ENCODE measurements around the gene TPM3. TPM values are rescaled to one million over a fixed set of nuclear protein-coding genes. Genes with fewer than 3 reads are reported as not detected.

The TPM3 gene
- total and polyA plus RNA-seq, 2 experiments from 2014 or later = 120 to 139 TPM

DNA sequence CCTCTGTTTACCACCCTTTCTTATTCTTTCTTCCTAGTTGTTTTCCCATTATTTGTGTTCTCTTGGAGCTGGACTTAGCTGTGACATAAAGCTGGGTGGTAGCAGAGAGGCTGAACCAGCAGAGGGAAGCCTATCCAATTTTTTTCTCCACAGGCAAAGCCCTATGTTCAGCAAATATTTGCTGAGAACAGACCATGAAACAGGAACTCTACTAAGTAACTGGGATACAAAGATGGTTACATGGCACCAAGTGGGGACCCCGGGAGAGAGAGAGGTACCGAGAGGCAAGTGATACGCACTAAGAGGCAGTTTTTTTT is 7.6 kb upstream of the TPM3 start:
- no peak overlapping the region for H3K4me3 ChIP-seq
- no peaks in the 10 kb centered on the region for H3K9me3 ChIP-seq (ENCODE audit: low read depth)
- DNase-seq (ENCODE audit: low read depth in 1 of 2, low spot score in 1 of 2) = no peak
- TF ChIP-seq, protein P1, sequence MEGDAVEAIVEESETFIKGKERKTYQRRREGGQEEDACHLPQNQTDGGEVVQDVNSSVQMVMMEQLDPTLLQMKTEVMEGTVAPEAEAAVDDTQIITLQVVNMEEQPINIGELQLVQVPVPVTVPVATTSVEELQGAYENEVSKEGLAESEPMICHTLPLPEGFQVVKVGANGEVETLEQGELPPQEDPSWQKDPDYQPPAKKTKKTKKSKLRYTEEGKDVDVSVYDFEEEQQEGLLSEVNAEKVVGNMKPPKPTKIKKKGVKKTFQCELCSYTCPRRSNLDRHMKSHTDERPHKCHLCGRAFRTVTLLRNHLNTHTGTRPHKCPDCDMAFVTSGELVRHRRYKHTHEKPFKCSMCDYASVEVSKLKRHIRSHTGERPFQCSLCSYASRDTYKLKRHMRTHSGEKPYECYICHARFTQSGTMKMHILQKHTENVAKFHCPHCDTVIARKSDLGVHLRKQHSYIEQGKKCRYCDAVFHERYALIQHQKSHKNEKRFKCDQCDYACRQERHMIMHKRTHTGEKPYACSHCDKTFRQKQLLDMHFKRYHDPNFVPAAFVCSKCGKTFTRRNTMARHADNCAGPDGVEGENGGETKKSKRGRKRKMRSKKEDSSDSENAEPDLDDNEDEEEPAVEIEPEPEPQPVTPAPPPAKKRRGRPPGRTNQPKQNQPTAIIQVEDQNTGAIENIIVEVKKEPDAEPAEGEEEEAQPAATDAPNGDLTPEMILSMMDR (IDR thresholded peaks at IDR 0.05; ENCODE audit: low read depth, low read length) = no peak
- peaks cover 3% of the 10 kb centered on the region for H3K4me1 ChIP-seq (ENCODE audit: low read depth)
- no peaks in the 10 kb centered on the region for H3K27me3 ChIP-seq
- H3K27ac ChIP-seq = no peak overlapping the region
- H3K36me3 ChIP-seq = no peaks in the 10 kb centered on the region

DNA sequence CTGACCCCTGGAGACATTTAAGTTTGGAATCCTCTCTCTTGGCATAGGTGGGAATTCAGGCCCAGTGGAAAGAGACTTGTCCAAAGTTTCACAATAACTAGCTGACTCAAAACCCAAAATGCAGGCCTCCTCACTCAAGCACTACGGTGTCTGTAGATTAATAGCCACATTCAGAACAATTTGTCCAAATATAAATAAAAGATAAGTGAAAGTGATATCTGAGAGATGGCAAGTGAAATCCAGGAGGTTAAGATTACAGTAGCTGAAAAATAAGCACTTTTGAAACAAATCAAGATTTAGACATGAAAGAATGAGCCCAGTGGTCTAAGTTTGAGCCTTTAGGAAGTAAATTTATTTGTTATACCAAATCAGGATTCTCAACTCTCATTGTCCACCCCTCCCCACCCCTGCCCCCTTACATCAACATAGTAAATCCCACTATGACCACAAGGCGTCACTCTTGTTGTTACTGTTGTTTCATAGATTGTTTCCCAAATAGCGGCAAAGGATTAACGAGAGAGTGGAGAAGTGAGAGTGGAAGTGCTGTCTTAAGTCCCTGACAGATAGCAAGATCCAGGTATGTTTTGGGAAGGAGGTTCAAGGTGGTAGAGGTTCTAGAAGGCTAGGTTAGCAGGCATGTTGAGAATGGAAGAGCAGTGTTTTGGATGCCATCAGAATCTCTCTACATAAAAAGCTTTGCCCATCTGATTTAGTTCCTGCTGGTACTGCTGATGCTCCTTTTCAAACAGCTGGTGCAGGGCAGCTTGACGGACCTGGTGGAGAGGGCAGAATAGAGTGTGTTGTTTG is 7.1 kb upstream of the TPM3 start:
- Histone ChIP-seq H3K27me3 (no peaks in the 10 kb centered on the region), H3K9me3 (ENCODE audit: low read depth) (no peaks in the 10 kb centered on the region), H3K4me1 (ENCODE audit: low read depth) (peaks cover 3% of the 10 kb centered on the region), H3K4me3 (no peak overlapping the region), H3K27ac (no peak overlapping the region), H3K36me3 (no peaks in the 10 kb centered on the region)
- TF ChIP-seq, protein P1 (IDR thresholded peaks at IDR 0.05; ENCODE audit: low read depth, low read length) = peak; percentile 56
- peak; percentile 70 to 75 for DNase-seq (ENCODE audit: low read depth in 1 of 2, low spot score in 1 of 2)

DNA sequence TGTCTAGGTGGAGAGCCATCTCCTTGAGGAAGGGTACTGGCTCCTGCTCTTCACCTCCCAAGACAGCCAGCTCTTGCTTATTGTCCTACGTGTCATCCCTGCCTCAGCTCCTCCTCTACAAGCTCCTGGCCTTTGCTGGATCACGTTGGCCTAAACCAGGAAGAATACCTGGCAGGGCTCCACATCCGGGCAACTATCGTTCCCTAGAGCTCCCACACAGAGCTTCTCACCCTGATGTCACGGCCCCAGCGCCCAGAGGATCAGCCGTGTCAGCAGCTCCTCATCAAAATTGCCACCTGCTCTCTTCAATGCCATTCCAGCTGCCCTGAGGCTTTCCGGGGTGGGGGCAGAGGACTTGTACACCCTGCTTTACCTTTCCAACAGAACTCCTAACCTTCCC is 1.9 kb upstream of the TPM3 start:
- H3K27me3 ChIP-seq = no peaks in the 10 kb centered on the region
- H3K36me3 ChIP-seq = no peaks in the 10 kb centered on the region
- no peak overlapping the region for H3K4me3 ChIP-seq
- TF ChIP-seq, protein P1 (IDR thresholded peaks at IDR 0.05; ENCODE audit: low read depth, low read length) = no peak
- no peak overlapping the region for H3K27ac ChIP-seq
- H3K4me1 ChIP-seq (ENCODE audit: low read depth) = no peaks in the 10 kb centered on the region
- H3K9me3 ChIP-seq (ENCODE audit: low read depth) = no peaks in the 10 kb centered on the region
- DNase-seq (ENCODE audit: low read depth in 1 of 2, low spot score in 1 of 2) = peak in 1 of 2 donors; percentile 26

DNA sequence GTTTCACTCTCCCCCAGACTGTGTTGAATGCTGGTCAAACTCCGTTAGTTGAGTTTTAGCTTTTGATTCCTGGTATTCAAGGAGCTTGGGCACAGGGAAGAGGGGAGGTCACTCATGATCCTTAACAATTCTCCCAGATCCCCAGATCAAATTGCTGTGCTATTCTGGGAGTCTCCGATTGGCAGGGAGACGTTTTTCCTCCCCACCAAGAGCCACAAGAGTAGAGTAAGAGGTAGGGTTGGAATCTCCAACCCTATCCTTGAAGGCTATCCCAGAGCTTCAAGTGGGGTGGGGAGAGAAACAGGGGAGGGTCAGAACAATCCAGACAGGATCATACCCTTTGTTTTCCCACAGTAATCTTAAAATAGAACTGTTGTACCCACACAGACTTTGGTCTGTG is 576 bp upstream of the TPM3 start:
- TF ChIP-seq, protein P1 (IDR thresholded peaks at IDR 0.05; ENCODE audit: low read depth, low read length) = no peak
- no peak for DNase-seq (ENCODE audit: low read depth in 1 of 2, low spot score in 1 of 2)
- Histone ChIP-seq H3K27me3 (no peaks in the 10 kb centered on the region), H3K27ac (no peak overlapping the region), H3K36me3 (no peaks in the 10 kb centered on the region), H3K4me3 (no peak overlapping the region), H3K9me3 (ENCODE audit: low read depth) (no peaks in the 10 kb centered on the region), H3K4me1 (ENCODE audit: low read depth) (no peaks in the 10 kb centered on the region)

DNA sequence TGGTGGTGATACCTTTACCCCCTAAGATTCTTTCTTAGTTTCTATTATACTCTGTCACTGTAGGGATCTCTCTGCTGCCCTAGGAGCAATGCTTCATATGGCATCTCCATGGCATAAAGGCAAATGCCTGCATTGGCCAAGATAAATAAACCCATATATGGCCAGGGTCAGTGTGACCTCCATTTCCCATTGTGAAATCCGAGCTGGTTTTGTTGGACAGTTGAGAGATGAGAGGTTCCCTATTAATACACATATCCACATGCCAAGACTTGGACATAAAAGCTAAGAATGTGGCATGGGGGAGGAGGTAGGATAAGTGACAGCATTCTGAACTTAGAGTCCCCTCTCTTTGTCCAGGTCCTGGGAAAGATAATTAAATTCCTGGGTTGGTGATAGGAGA is 1.4 kb downstream of the TPM3 start:
- Histone ChIP-seq H3K27ac (no peak overlapping the region), H3K4me1 (ENCODE audit: low read depth) (no peaks in the 10 kb centered on the region), H3K36me3 (no peaks in the 10 kb centered on the region), H3K4me3 (no peak overlapping the region), H3K27me3 (no peaks in the 10 kb centered on the region), H3K9me3 (ENCODE audit: low read depth) (no peaks in the 10 kb centered on the region)
- TF ChIP-seq, protein P1 (IDR thresholded peaks at IDR 0.05; ENCODE audit: low read depth, low read length) = no peak
- peak in 1 of 2 donors; percentile 67 for DNase-seq (ENCODE audit: low read depth in 1 of 2, low spot score in 1 of 2)
